GM12878 (cell line): ENCODE data around the gene TBCD. TPM values are rescaled to one million over a fixed set of nuclear protein-coding genes. Genes with fewer than 3 reads are reported as not detected.

Source experiments
- EZH2 ChIP-seq: IDR thresholded peaks from 2 replicates; pipeline ENCODE4 v1.6.1; 2012; ENCODE audit warnings: low read depth, mild to moderate bottlenecking, control low read depth, inconsistent platforms, low read length, borderline replicate concordance; ENCODE audit not compliant: control insufficient read depth
- FOXK2 ChIP-seq: fragments of 450-650 bp; IDR thresholded peaks from 2 replicates; pipeline ENCODE4 v1.6.1; 2017; ENCODE audit warnings: mild to moderate bottlenecking, moderate library complexity
- FOXM1 ChIP-seq: IDR thresholded peaks from 2 replicates; pipeline ENCODE4 v1.6.1; 2012; ENCODE audit warnings: low read depth, mild to moderate bottlenecking, inconsistent platforms, low read length, moderate library complexity
- NR2C2 ChIP-seq: IDR thresholded peaks from 2 replicates; pipeline ENCODE4 v1.6.1; 2011; ENCODE audit warnings: borderline replicate concordance, low read depth; ENCODE audit not compliant: control insufficient read depth, insufficient read length
- POLR2A ChIP-seq: IDR thresholded peaks from 2 replicates; pipeline ENCODE4 v1.6.1; 2011; ENCODE audit warnings: low read depth, mild to moderate bottlenecking, low read length
- polyA plus RNA-seq, 11 experiments: library from polyadenylated mRNA; depleted of rRNA in 4 of 11; unstranded in 6 of 11; stranded (reverse) in 5 of 11; fragments of >200 nt; fragmentation: Nextera tagmentation in 4 of 11; fragmentation: Illumina TruSeq in 1 of 11; extraction: Ambion mirVana in 4 of 11; extraction: Trizol in 1 of 11; gene quantifications; 1 replicate in 1 of 11; 2 replicates in 10 of 11; pipeline versions ENCODE4 v1.2.1 to v1.2.3, GENCODE V29; 2011 to 2016; ENCODE audit warnings: inconsistent platforms in 2 of 11, missing spikeins in 2 of 11, low read depth in 1 of 11
- total RNA-seq, 4 experiments: library from RNA; depleted of rRNA in 3 of 4; stranded (reverse); fragments of >200 nt in 3 of 4; fragmentation: Illumina TruSeq in 1 of 4; extraction: Trizol in 1 of 4; gene quantifications; 2 replicates each; pipeline versions ENCODE4 v1.2.1 to v1.2.3, GENCODE V29; 2013 to 2021
- TF ChIP-seq, protein P1 (sequence below): IDR thresholded peaks from 2 replicates; pipeline ENCODE4 v1.6.1; 2012; ENCODE audit warnings: improper control_type of control experiment, low read depth, low read length; ENCODE audit not compliant: insufficient replicate concordance
- TF ChIP-seq, protein P2 (sequence below): fragments of 150-350 bp; IDR thresholded peaks from 2 replicates; pipeline ENCODE4 v1.6.1; 2016; ENCODE audit warnings: low read depth, low read length

The TBCD gene
- total and polyA plus RNA-seq, 10 of the 15 experiments (the other 5 are each of a cell fraction or from before 2014, with no cell fraction given), result 10.3 to 114 (median 52.4) TPM

DNA sequence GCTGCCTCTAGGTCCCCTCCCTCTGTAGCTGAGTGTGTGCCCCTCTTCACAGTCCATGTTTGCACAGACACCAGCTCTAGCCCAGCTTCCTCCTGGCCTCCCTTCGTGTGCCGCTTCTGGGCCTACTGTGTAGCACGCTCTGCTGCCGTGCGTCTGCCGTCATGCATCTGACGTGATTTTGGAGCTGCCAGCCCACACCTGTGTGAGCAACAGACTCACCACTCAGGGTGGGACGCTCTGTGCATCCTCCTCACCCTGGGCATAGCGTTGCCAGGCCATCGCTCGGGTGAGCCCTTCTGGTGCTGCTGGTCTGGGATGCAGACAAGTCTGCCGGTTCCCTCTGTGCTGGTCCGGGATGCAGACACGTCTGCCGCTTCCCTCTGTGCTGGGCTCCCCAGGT is 127.4 kb downstream of the TBCD start (continued):
- TF ChIP-seq, protein P1, sequence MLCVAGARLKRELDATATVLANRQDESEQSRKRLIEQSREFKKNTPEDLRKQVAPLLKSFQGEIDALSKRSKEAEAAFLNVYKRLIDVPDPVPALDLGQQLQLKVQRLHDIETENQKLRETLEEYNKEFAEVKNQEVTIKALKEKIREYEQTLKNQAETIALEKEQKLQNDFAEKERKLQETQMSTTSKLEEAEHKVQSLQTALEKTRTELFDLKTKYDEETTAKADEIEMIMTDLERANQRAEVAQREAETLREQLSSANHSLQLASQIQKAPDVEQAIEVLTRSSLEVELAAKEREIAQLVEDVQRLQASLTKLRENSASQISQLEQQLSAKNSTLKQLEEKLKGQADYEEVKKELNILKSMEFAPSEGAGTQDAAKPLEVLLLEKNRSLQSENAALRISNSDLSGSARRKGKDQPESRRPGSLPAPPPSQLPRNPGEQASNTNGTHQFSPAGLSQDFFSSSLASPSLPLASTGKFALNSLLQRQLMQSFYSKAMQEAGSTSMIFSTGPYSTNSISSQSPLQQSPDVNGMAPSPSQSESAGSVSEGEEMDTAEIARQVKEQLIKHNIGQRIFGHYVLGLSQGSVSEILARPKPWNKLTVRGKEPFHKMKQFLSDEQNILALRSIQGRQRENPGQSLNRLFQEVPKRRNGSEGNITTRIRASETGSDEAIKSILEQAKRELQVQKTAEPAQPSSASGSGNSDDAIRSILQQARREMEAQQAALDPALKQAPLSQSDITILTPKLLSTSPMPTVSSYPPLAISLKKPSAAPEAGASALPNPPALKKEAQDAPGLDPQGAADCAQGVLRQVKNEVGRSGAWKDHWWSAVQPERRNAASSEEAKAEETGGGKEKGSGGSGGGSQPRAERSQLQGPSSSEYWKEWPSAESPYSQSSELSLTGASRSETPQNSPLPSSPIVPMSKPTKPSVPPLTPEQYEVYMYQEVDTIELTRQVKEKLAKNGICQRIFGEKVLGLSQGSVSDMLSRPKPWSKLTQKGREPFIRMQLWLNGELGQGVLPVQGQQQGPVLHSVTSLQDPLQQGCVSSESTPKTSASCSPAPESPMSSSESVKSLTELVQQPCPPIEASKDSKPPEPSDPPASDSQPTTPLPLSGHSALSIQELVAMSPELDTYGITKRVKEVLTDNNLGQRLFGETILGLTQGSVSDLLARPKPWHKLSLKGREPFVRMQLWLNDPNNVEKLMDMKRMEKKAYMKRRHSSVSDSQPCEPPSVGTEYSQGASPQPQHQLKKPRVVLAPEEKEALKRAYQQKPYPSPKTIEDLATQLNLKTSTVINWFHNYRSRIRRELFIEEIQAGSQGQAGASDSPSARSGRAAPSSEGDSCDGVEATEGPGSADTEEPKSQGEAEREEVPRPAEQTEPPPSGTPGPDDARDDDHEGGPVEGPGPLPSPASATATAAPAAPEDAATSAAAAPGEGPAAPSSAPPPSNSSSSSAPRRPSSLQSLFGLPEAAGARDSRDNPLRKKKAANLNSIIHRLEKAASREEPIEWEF, result no peak
- TF ChIP-seq, protein P2, sequence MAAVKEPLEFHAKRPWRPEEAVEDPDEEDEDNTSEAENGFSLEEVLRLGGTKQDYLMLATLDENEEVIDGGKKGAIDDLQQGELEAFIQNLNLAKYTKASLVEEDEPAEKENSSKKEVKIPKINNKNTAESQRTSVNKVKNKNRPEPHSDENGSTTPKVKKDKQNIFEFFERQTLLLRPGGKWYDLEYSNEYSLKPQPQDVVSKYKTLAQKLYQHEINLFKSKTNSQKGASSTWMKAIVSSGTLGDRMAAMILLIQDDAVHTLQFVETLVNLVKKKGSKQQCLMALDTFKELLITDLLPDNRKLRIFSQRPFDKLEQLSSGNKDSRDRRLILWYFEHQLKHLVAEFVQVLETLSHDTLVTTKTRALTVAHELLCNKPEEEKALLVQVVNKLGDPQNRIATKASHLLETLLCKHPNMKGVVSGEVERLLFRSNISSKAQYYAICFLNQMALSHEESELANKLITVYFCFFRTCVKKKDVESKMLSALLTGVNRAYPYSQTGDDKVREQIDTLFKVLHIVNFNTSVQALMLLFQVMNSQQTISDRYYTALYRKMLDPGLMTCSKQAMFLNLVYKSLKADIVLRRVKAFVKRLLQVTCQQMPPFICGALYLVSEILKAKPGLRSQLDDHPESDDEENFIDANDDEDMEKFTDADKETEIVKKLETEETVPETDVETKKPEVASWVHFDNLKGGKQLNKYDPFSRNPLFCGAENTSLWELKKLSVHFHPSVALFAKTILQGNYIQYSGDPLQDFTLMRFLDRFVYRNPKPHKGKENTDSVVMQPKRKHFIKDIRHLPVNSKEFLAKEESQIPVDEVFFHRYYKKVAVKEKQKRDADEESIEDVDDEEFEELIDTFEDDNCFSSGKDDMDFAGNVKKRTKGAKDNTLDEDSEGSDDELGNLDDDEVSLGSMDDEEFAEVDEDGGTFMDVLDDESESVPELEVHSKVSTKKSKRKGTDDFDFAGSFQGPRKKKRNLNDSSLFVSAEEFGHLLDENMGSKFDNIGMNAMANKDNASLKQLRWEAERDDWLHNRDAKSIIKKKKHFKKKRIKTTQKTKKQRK, result no peak
- no peak for TF ChIP-seq FOXK2
- TF ChIP-seq NR2C2, result no peak
- no peak for TF ChIP-seq FOXM1
- TF ChIP-seq POLR2A, result no peak
- TF ChIP-seq EZH2, result no peak
